GM21381 (cell line): ENCODE results near the gene BTBD16.
A peak's percentile ranks its signal among the peaks of the same experiment; 100 is the strongest.

Experiments used
- ATAC-seq: cut with Tn5 transposase; IDR thresholded peaks from one replicate; pipeline ENCODE4 v1.9.1; 2021; ENCODE audit warnings: mild to moderate bottlenecking, moderate library complexity; ENCODE audit not compliant: unreplicated experiment

BTBD16 gene

DNA sequence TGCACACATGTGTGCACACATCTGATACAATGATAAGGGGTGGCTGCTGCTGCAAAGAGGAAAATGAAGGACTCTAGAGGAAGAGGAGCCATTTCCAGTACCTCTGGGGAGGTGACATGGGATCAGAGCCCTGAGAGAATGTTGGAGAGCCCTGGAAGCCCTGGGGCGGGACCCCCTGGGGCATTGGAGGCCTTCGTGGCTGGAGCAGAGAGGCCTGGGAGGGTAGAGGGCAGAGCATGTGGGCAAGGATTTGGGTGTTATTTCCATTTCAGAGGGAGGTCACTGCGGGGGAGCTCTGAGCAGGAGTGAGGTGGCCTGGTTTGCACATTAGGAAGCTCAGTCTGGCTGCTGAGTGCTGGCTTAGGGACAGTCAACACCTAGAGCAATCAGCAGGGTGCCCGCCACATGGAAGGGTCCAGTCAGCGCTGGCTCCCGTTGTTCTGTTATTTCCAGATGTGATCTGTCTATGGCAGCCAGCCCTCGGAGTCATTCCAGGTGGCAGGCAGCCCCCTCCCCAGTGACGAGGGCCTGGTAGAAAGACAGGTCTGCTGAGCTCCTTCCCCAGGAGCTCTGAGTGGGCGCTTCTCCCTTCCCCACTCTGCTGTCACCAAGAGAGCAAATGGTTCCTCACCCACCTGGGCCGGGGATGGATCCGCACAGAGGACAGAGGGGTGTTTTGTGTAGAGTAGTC is 24.1 kb upstream of the BTBD16 start:
- no peak for ATAC-seq

DNA sequence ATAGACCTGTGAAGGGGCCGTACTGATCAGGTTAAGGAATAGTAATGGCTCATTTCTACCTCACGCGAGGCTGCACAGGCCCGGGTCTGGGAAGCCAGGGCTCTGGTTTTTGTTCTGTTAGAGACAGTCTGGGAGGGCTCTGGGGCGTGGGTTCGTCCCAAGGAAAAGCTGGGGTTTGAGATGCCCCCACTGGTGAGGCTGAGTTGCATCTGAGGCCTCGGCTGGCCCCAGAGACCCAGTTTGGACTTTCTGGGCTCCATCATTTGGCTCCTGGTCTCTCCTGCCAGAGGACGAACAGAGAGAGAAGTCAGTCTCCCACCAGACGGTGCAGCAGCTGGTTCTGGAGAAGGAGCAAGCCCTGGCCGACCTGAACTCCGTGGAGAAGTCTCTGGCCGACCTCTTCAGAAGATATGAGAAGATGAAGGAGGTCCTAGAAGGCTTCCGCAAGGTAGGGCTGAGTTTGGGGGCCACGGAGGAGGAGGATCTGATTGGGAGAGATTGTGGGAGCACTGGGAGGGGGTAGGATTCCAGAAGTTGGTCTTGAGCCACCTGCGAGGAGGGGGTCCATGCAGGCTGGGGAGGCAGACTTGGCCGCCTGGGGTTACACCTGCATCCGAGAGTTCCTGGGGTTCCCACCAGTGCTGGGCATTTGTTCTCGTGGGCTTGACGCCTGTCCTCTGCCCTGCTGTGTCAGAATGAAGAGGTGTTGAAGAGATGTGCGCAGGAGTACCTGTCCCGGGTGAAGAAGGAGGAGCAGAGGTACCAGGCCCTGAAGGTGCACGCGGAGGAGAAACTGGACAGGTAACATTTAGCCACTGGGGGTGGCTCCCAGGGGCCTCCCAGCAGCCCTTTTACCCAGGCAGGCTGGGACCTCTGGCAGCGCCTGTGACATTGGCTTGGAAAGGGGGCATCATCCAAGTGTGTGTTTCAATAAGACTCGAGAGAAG is 22.5 kb upstream of the BTBD16 start:
- ATAC-seq = no peak

DNA sequence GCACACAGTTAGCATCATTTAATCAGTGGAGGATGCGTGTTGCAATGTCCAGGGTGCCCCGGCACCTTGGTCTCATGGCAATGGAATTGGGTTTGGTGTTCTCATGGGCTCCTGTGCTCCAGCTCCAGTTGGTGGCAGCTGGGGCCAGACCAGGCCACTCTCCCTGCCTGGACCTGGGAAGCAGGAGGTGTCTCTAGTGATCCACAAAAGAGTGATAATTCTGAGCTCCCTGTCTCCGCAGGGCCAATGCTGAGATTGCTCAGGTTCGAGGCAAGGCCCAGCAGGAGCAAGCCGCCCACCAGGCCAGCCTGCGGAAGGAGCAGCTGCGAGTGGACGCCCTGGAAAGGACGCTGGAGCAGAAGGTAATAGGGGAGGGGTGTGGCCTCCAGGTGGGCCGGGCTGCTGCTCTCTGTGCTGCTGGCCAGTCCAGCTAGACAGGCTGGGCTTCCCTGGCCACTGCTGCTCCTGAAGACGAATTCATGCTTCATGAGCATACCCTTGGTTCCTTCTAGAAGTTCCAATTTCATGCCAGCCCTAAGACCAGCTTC is 21.7 kb upstream of the BTBD16 start:
- ATAC-seq = no peak

DNA sequence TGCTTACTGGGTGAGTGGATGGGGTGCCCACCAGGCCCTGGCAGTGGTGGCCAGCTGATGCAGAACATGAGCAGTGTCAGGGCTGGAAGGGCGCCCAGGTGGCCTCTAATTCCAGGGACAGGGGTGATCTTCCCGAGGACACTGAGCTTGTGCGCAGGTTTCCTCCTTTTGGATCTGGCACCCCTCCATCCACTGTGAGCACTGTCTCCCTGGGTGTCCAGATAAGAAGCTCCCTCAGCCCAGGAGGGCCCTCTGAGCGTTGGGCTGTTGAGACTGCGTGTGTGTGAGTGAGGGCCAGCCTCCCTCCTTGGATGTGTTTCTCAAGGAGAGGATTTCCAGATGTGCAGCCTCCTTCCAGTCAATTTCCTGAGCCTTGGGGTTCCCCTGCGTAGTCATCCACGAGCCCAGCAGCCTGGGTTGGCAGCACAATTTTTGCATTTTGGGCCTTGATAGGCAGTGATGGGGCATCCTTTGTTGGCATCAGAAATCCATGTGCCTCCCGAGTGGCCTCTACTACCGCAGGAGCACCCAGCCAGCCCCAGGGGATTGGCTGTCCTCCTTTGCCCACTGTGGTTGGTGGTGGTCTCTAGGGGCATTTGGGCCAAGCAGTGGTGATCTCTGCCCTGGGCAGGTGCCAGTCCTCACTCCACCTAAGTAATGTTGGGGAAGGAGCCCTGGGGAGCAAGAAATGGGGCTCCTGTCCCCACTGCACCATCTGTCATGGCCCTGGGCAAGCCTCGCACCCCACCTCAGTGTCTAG is 20.9 kb upstream of the BTBD16 start:
- ATAC-seq = no peak

DNA sequence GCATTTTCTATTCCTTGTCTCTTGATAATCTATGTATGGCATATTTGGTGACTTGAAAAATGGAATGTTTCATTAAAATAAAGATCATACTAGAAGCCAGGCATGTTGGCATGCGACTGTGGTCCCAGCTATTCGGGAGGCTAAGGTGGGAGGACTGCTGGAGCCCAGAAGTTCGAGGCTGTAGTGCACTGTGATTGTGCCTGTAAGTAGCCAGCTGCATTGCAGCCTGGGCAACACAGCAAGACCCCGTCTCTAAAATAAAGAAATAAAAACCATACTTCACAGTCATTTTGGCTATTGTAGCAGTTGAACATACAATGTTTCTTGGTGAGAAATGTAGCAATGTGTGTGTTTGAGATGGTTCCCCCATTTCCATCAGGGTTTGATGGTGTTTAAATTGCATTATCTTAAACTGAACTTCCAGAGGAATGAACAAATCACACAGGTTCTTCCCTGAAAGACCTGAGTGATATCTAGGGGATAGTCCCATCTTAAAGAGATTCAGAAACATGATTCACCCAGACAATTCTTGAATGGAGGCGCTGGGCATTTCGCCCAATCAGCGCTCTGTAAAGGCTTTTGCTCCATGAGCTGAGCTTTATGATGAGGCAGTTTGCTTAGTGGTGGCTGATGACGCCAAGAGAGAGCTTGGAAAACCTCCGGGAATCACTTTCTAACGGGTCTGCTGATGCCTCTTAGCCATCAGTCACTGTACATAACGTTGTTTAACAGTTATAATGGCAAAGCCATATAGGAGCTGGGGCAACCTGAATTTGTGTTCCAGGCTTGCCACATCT is 19.4 kb upstream of the BTBD16 start:
- ATAC-seq = no peak

DNA sequence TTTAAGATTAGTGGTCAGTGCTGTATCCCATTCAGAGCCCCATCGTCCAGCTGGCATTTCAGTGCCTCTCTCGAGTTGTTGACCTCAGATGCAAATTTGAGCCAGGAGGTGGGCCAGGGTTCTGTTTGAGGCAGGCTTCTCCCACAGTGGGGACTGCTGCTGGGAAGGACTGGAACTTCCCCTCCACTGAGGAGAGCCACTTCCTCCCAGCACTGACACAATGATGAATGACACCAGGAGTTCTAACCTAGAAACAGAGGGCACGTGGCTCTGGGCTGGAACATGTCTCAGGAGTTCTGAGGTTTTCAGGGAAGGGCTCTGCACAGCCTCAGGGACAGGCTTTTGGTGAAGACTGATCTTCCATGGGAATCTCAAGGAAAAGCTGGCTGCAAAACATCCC is 18.3 kb upstream of the BTBD16 start:
- ATAC-seq = no peak

DNA sequence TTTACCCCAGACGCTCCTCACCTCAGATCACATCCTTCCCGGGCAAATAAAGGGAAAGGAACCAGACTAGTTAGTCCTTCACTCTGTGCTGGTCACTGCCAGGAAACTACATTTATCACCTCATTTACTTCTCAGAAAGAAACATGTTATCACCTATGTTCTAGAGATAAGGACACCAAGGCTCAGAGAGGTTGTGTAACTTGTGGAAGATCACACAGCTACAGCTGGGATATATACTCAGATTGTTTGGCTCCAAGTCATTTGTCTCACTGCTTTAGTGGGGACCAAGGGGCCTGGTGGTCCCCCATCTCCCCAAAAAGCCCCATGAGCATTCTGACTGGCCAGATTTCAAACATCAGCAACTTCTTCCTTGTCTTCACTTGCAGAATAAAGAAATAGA is 17.5 kb upstream of the BTBD16 start:
- ATAC-seq = no peak

DNA sequence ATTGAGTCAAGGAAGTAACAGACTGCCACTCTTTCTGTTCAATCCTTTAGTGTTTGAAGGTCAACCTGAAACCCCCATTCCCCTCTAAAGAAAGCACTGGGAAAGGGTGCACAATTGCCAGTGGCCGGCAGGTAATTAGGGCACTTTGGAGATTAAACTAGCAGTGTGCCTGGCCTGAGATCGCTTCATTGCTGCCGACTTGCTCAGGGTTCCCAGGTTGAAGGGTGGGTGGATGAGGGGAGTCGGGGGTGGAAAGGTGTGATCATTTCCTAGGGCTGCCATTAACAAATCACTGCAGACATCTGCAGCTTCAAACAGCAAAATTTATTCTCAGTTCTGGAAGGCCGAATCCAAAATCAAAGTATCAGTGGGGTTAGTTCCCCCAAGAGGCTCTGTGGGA is 16.3 kb upstream of the BTBD16 start:
- ATAC-seq = no peak

DNA sequence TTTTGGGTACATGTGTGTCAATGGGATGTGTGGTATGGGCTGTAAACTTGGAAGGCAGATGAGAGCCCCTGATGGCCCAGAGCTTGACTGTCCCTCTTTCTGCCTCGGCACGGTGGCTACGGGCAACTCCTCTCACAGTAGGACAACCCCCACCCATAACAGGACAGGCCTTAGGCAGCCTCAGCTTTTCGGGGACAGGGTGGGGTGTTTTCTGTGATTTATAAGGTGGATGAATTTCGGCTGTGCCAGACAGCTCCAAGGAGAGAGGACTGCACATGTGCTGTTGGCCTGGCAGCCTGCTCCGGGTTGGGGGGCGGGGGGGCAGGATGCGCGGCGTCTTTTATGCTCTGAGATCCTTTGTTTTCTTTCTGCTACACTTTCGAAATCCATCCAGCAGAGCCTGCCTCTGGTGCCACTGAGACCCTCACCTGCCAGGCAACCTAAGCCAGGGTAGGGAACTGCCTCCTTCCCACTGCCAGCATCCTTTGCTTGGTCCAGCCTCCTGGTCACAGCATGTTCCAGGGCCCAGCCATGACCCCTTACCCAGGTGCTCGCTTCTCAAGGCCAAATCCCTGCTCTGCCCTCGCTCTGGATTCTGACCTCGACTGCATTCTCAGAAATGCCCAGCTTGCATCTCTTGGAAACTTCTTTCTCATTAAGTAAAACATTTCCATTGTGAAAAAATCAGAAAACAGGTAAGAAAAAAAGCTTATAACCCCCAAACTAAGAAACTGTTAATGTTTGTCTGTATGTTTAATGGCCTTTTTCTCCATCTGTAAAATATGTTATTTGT is 15.4 kb upstream of the BTBD16 start:
- no peak for ATAC-seq

DNA sequence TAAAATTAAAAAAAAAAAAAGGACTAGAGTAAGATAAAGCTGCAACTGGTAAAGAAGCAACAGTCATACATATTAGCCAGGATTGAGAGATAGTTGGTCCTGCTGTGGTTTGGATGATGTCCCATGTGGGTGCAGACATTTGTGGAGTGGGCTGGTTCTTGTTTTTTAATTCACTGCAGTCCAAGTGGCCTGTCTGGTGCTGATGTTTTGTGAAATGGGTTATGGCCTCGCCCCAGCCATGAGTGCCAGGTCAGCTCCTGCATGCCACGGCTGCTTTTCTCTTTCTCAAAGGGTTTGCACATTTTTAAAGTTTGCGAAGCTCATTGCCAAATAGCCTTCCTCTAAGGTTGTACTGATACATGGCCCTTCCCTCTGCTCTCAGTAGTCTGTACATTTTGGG is 14.1 kb upstream of the BTBD16 start:
- ATAC-seq = no peak

DNA sequence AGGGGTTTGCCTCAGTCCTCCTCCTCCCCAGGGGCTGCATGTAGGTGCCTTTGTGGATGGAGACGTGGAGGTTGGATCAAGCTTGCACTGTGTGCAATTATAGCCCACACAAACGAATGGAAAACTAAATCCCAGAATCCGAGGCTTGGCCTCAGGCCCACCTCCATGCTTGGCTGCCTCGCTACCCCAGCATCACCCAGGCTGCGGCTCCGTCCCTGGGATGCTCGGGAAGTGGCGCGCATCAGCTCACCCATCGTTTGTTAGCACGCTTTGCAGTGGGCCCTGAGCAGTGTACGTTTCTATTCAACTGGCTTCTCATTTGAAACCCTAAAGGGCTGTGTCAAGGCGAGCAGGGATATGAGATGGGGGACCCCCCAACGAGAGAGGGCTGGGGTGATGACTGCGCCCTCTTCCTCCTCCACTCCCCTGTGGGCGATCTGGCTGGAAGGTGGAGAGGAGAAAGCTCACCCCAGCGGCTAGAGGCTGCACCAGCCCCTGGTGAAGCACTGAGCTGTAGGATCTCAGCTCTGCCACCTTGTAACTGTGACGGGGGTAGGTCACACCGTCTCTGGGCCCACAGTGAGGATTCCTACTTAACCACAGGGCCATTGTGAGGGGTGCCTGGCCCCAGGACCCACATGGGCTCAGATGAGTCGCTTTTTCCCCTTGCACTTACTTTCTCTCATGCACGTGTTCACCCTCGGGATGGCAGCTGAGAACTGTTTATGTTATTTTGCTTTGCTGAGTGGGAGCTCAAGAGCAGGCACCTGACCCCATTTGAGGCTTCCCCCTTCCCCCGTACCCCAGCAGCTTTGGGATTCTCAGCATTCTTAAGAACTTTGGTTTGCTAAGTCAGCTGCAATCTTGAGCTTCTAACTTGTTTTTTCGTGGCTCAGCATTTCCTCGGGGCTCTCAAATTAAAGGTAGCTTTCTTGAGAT is 12.7 kb upstream of the BTBD16 start:
- no peak for ATAC-seq

DNA sequence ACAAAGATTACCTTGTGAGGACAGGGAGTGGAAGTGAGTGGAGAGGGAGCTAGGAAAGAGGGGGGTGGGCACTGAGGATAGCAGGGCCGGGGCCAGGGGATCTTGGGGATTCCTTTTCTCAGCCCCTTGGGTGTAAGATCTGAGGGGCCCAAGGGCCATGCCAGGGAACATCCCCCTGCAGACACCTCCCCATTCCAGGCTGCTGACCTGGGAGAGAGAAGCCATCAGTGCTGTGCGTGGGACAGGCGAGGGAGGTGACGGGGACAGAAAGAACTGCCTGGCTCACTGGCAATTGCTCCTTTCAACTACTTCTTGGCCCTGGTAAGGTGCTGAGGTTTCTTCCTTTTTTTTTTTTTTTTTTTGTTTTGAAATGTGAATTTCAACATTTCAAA is 12.0 kb upstream of the BTBD16 start:
- ATAC-seq = no peak

DNA sequence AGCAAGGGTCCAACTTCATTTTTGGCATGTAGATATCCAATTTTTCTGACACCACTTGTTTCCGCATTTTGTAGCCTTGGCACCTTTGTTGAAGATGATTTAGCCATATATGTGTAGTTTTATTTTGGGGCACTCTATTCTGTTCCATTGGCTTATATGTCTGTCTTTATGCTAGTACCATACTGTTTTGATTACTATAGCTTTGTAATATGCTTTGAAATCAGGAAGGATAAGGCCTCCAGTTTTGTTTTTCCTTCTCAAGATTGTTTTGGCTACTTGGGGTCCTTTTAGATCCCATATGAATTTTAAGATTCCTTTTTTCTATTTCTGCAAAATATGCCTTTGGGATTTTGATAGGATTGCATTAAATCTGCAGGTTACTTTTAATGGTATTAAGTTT is 9.5 kb upstream of the BTBD16 start:
- no peak for ATAC-seq

DNA sequence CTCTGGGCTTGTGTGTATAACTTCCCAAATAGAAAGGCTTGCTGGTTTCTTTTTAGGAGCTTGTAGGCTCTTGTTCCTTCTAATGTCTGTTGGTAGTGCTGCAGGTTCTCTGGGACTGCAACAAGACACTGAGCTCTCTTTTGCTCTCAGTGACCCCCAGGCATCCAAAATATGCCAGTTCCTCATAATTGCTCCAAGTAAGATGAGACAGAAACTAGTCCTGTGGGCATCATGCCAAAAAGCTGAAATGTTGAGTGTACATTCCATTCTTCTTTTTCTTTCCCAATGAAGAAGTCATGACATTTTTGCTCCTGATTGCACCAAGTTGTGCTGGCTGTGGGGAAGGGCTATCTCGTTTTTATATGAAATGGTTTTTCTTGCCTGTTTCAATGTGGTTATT is 7.1 kb upstream of the BTBD16 start:
- no peak for ATAC-seq

DNA sequence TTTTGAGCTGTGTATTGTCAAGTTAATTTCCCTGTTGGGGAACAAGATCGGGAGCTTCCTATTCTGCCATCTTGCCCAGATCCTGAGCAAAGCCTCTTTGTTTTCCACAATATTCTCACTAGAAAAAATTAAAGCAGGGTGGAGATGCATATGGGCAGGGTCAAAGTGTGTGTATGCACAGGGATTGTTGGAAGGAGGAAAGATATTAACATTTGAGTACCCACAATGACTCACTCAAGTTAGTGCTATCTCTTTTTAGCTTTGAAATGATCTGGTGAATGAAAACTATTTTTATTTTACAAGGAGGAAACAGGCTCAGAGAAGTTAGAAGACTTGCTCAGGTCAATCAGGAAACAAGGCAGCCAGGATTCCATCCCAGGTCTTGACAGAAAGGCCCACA is 6.7 kb upstream of the BTBD16 start:
- no peak for ATAC-seq

DNA sequence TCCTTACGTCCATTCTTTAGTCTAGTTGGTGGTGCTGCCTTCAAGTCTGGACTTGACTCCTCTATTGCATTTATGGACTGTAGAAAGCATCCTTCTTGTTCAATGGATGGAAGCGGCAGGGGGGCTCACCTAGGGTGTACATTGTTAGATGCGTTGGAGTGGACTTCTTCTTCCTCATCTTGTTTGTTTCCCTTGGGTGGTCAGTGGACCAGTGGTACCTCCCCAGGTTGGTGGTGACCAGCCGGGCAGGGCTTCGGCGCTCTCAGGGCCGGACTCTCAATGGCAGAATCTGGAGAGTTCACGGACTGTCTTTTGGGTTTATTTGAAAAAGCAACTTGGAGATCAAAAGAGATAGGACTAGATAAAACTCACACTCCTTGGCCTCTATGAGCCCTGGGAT is 6.2 kb upstream of the BTBD16 start:
- no peak for ATAC-seq

DNA sequence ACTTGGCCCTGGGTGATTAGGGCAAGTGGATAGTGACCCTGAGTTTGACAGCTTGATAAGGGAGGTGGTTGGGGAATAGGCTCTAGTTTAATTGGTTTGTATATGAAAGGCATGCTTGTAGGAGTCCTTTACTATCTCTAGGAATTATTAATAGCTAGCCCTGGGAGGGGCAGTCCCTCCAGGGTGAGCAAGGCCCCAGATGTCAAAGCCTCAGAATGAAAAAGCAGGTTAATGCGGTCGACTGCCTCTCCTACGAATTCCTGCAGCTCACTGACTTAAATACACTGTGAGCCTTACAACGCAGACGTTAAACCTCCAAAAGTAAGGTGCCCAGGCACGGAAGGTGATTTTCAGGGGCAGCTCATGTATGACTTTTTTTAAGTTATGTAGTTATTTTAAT is 5.2 kb upstream of the BTBD16 start:
- no peak for ATAC-seq

DNA sequence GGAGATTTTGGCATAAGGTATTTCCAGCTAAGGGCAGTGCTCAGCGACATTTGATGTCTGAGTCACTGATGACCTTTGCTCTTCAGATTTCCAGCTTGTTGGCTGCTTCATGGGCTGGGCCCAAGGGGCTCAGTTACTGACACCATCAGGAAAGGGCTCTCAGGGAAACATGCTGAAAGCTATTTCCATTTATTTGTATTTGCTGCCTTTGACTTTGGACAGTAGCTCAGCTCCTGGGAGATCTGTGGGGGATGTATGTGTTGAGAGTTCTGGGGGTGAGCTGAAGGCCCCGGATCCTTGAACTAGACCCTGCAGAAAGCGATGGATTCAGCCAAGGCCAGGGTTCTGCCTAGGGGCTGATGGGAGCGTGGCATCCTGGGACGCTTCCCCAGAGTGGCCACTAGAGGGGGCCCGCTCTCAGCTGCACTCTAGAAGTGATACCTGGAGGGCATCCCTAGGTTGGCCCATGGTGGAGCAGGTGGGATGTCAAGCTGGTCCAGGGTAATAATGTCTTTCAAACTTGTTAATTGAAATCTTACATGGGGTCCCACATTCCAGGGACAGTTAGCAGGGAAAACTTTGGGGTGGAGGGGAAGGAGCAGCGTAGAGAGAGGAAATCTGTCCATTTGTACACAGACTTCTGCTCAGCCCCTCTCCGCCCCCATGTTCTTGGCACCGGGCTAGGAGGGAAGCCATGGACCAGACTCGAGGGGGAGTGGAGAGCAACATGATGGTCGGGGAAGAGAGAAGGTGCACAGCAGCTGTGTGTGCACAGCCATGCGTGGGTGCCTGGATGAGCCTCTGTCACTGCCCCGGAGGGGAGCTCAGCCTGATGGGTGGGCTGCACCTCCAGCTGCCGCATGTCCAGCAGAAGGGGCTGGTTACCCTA is 3.0 kb upstream of the BTBD16 start:
- peak; percentile 93 for ATAC-seq
